Right atrium auricular region (tissue), 2 donors: ENCODE results near the gene SRSF2. TPM values are rescaled to one million over a fixed set of nuclear protein-coding genes. Genes with fewer than 3 reads are reported as not detected.
A peak's percentile ranks its signal among the peaks of the same experiment; 100 is the strongest.

Experiments
- DNase-seq: peaks from one replicate; pipeline ENCODE4 v3.0.0-alpha.2; 2019; ENCODE audit warnings: low spot score
- H3K27ac ChIP-seq, 2 donors: fragments of 200-600 bp; sonication (generic); 1 replicate in 1 of 2; 2 replicates in 1 of 2; pipeline ENCODE4 v1.5.1; 2016 to 2019
- H3K27me3 ChIP-seq, 2 donors: fragments of 200-600 bp; sonication (generic); one replicate each; pipeline versions ENCODE4 v1.5.1 to v1.6.0; 2017 to 2019
- H3K36me3 ChIP-seq: fragments of 200-600 bp; sonication (generic); one replicate; pipeline ENCODE4 v1.5.1; 2016
- H3K4me1 ChIP-seq, 2 donors: fragments of 200-600 bp; sonication (generic); one replicate each; pipeline versions ENCODE4 v1.5.1 to v1.6.0; 2017 to 2019
- H3K4me3 ChIP-seq, 2 donors: fragments of 200-600 bp; sonication (generic); 1 replicate in 1 of 2; 2 replicates in 1 of 2; pipeline ENCODE4 v1.5.1; 2017 to 2019; ENCODE audit warnings: mild to moderate bottlenecking in 1 of 2, moderate library complexity in 1 of 2
- H3K9me3 ChIP-seq, 2 donors: fragments of 200-600 bp; sonication (generic); one replicate each; pipeline ENCODE4 v1.5.1; 2019
- total RNA-seq, 2 donors: library from RNA; depleted of rRNA; stranded (reverse); fragments of >200 nt; gene quantifications; one replicate each; pipeline ENCODE4 v1.1.0, GENCODE V29; 2016
- TF ChIP-seq, protein P1 (sequence below), 2 donors: fragments of 200-600 bp; sonication (generic); IDR thresholded peaks; one replicate each; pipeline ENCODE4 v1.5.1; 2019; ENCODE audit warnings: antibody characterized with exemption in 2 of 2

Gene SRSF2
- total RNA-seq, 2 donors from 2014 or later: 78.3 to 135 TPM

DNA sequence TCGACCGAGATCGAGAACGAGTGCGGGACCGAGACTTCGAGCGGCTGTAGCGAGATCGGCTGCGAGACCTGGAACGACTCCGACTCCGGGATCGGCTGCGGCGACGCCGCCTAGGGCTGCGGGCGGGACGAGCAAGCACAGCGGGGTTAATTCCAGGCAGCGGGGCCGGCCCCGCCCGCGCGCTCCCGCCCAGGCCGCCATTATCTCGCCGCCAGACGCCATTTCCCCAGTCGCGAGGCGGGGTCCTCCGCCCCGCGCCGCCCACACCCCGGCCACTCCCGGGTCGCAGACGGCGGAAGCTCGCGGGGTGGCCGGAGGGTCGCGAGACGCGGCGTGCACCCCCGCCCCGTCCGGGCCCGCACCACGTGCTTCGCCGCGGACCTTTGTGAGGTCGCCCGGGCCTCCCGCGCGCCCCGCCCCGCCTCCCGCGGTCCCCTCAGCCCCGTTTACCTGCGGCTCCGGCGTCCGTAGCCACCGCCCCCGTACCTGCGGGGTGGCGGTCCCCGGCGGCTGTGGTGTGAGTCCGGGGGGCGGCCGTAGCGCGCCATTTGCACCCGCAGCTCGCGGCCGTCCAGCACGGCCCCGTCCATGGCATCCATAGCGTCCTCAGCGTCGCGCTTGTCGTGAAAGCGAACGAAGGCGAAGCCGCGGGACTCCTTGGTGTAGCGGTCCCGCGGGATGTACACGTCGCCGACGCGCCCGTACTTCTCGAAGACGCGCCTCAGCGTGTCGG, 616 bp downstream of the SRSF2 start:
- Histone ChIP-seq H3K4me3 (peak overlapping the region; percentile 96 to 97), H3K27me3 (no peaks in the 10 kb centered on the region), H3K27ac (peak overlapping the region; percentile 99 to 100), H3K9me3 (no peaks in the 10 kb centered on the region), H3K4me1 (peaks cover 0 to 57% of the 10 kb centered on the region in 2 donors), H3K36me3 (peaks cover 46% of the 10 kb centered on the region)
- DNase-seq: peak; percentile 77
- TF ChIP-seq, protein P1, sequence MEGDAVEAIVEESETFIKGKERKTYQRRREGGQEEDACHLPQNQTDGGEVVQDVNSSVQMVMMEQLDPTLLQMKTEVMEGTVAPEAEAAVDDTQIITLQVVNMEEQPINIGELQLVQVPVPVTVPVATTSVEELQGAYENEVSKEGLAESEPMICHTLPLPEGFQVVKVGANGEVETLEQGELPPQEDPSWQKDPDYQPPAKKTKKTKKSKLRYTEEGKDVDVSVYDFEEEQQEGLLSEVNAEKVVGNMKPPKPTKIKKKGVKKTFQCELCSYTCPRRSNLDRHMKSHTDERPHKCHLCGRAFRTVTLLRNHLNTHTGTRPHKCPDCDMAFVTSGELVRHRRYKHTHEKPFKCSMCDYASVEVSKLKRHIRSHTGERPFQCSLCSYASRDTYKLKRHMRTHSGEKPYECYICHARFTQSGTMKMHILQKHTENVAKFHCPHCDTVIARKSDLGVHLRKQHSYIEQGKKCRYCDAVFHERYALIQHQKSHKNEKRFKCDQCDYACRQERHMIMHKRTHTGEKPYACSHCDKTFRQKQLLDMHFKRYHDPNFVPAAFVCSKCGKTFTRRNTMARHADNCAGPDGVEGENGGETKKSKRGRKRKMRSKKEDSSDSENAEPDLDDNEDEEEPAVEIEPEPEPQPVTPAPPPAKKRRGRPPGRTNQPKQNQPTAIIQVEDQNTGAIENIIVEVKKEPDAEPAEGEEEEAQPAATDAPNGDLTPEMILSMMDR (IDR thresholded peaks at IDR 0.05): peak in 1 of 2 donors; percentile 34

DNA sequence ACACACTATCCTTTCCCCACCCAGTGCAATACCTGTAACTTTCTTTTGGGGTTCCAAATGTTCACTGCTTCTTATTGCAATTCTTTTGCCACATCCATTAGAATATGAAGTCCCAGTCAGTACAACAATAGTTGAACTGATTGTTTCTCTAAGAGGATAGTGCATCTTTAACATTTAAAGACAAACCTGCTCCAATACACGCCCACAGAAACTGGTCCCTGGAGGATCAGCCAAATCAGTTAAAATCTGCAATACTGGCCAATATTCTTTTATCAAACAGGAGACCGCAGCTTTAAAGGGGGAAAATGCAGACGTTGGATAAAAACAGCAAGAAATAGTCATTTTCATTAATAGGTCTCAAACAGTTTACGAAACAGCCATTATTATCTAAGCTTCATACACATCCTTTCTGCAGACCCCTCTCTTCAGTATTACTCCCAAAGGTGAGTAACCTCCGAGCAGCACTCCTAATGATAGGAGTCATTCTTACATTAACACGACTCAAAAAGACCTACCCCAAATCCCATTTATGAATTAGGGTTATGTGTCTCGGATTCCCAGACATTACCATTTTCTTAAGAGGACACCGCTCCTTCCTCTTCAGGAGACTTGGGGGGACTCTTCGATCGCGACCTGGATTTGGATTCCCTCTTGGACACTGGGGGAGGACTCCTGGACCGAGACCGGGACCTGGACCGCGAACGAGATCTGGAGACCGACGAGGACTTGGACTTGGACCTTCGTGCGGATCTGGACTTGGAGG, 1.4 kb downstream of the SRSF2 start:
- Histone ChIP-seq H3K4me3 (peak overlapping the region; percentile 96 to 97), H3K4me1 (peaks cover 0 to 57% of the 10 kb centered on the region in 2 donors), H3K36me3 (peaks cover 52% of the 10 kb centered on the region), H3K27me3 (no peaks in the 10 kb centered on the region), H3K27ac (peak overlapping the region; percentile 99 to 100), H3K9me3 (no peaks in the 10 kb centered on the region)
- DNase-seq: no peak
- TF ChIP-seq, protein P1 (IDR thresholded peaks at IDR 0.05): no peak

DNA sequence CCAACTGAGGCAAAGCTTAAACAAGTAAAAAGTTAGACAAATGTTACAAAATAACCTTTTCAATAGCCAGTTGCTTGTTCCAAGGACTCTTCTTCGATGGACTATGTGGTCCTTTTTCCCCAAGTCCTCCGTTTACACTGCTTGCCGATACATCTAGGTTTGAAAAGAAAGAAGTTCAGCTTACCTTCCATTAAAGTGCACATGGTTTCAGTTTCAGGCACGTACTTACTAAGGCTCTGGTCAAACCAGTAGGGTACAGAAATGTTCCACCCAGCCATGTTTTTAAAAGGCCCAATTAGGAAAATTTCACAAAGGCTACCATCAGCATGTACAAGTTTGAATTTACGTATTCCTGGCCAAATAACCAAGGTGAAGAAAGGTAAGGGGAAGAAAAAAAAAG, 2.1 kb downstream of the SRSF2 start:
- Histone ChIP-seq H3K36me3 (peaks cover 56% of the 10 kb centered on the region), H3K4me3 (peak overlapping the region; percentile 96 to 97), H3K9me3 (no peaks in the 10 kb centered on the region), H3K27me3 (no peaks in the 10 kb centered on the region), H3K27ac (peak overlapping the region in 1 of 2 donors; percentile 100), H3K4me1 (peaks cover 0 to 57% of the 10 kb centered on the region in 2 donors)
- no peak for DNase-seq
- TF ChIP-seq, protein P1 (IDR thresholded peaks at IDR 0.05): no peak

DNA sequence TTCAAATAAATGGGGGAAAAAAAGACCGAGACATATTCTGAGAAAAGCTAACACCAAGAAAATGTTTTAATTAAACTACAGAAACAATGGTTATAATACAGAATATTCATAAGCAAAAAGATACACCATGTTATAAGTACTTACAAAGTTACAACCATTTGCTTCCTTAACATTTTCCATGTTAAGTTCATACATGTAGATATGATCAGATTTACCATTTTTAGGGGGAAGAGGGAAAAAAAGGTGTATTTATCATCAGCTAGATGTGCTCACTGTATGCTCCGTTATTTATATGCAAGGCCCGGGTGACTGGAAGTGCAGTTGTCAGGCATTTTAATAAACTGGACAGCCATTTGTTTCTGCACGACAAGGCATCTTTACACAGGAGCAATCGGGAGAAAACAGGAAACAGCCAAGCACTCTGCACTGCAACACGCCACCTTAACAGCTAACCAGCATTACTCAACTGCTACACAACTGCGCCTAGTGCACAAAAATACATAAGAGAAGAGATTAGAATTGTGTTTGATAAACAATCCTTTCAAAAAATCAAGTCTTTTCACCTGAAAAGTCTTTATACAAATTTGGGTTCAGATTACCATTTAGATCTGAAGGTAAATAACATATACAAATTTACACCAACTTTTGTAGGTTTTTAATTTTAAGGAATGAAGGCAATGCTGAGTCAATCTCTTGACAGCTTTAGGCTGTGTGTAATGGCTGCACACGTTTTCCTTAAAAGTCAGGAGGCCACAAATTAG, 2.9 kb downstream of the SRSF2 start:
- peak overlapping the region in 1 of 2 donors; percentile 100 for H3K27ac ChIP-seq
- no peak for DNase-seq
- H3K4me1 ChIP-seq: peaks cover 0 to 54% of the 10 kb centered on the region in 2 donors
- H3K36me3 ChIP-seq: peaks cover 56% of the 10 kb centered on the region
- H3K4me3 ChIP-seq: peak overlapping the region in 1 of 2 donors; percentile 96
- H3K27me3 ChIP-seq: no peaks in the 10 kb centered on the region
- TF ChIP-seq, protein P1 (IDR thresholded peaks at IDR 0.05): no peak
- H3K9me3 ChIP-seq: no peaks in the 10 kb centered on the region

DNA sequence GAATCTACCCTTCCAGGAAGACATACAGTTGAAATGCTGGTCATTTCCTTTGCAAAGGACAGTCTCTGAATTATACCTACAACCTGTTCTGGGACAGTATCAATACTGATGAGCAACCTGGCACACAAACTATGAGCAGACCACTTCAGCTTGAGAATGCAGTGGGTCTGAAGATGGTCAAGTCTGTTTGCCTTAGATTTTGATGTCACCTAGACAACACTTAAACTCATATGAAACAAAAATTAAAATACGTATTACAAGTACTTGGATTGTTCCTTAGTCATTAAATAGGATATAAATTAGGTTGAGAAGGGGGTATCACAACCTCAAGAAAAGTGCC, 3.5 kb downstream of the SRSF2 start:
- H3K4me1 ChIP-seq: peaks cover 0 to 49% of the 10 kb centered on the region in 2 donors
- H3K36me3 ChIP-seq: peaks cover 56% of the 10 kb centered on the region
- TF ChIP-seq, protein P1 (IDR thresholded peaks at IDR 0.05): no peak
- H3K9me3 ChIP-seq: no peaks in the 10 kb centered on the region
- no peak for DNase-seq
- H3K27me3 ChIP-seq: no peaks in the 10 kb centered on the region
- no peak overlapping the region for H3K4me3 ChIP-seq
- H3K27ac ChIP-seq: no peak overlapping the region
